Stomach (tissue), 9 donors: ENCODE data around the gene ELP4. TPM values are rescaled to one million over a fixed set of nuclear protein-coding genes. Genes with fewer than 3 reads are reported as not detected.

Experiments used
- DNase-seq, 2 donors: peaks; one replicate each; pipeline versions ENCODE4 v3.0.0 to v3.0.0-alpha.2; 2013 to 2019
- H3K27ac ChIP-seq, 5 donors: fragments of 200-600 bp in 4 of 5; sonication (generic) in 4 of 5; one replicate each; pipeline ENCODE4 v1.5.1; 2013 to 2019; ENCODE audit warnings: mild to moderate bottlenecking in 1 of 5, moderate library complexity in 1 of 5
- H3K27me3 ChIP-seq, 3 donors: fragments of 200-600 bp; sonication (generic); one replicate each; pipeline ENCODE4 v1.5.1; 2017 to 2019; ENCODE audit warnings: mixed run types in 1 of 3
- H3K36me3 ChIP-seq, 4 donors: fragments of 200-600 bp; sonication (generic); 1 replicate in 3 of 4; 2 replicates in 1 of 4; pipeline ENCODE4 v1.5.1; 2016 to 2019
- H3K4me1 ChIP-seq, 4 donors: fragments of 200-600 bp; sonication (generic); one replicate each; pipeline ENCODE4 v1.5.1; 2016 to 2019
- H3K4me3 ChIP-seq, 4 donors: fragments of 200-600 bp; sonication (generic) in 3 of 4; one replicate each; pipeline ENCODE4 v1.5.1; 2016 to 2019; ENCODE audit warnings: mild to moderate bottlenecking in 1 of 4
- H3K9me3 ChIP-seq, 4 donors: fragments of 200-600 bp; sonication (generic); one replicate each; pipeline ENCODE4 v1.5.1; 2016 to 2019
- EP300 ChIP-seq: sonication (generic); formaldehyde crosslinking; IDR thresholded peaks from one replicate; pipeline ENCODE4 v1.6.1; 2017; ENCODE audit warnings: antibody characterized with exemption
- POLR2A ChIP-seq, 4 donors: fragments of 450-650 bp; IDR thresholded peaks; one replicate each; pipeline ENCODE4 v1.6.1; 2016; ENCODE audit warnings: antibody characterized with exemption in 4 of 4, control low read depth in 2 of 4, mild to moderate bottlenecking in 1 of 4, moderate library complexity in 1 of 4
- POLR2AphosphoS5 ChIP-seq, 3 donors: sonication (generic); formaldehyde crosslinking; IDR thresholded peaks; one replicate each; pipeline ENCODE4 v1.6.1; 2016; ENCODE audit warnings: antibody characterized with exemption in 3 of 3
- WGBS, 5 donors: extraction: QIAGEN DNeasy Blood & Tissue Kit in 3 of 5; methylation state at CpG; one replicate each; pipeline versions ENCODE4 v1.1.5 to v1.1.7; 2013 to 2018; 5-methylcytosine and 5-hydroxymethylcytosine counted together
- intact Hi-C: fragments of 100-400 bp; cut with DNase I; formaldehyde crosslinking; loops from one replicate; pipeline ENCODE4 v1.15.1; 2023; ENCODE audit warnings: low total_unique reads
- polyA plus RNA-seq, 3 donors: library from polyadenylated mRNA; stranded (reverse); fragments of 200-250 nt; gene quantifications; one replicate each; pipeline ENCODE4 v1.2.3, GENCODE V29; 2013
- total RNA-seq, 5 donors: library from RNA; depleted of rRNA; stranded (reverse); fragments of >200 nt; gene quantifications; one replicate each; pipeline versions ENCODE4 v1.1.0 to v1.2.3, GENCODE V29; 2014 to 2016
- TF ChIP-seq, protein P1 (sequence below), 7 experiments: fragments of 450-650 bp in 4 of 7; fragments of 200-600 bp in 3 of 7; sonication (generic) in 3 of 7; IDR thresholded peaks; one replicate each; pipeline ENCODE4 v1.5.1; 2016 to 2019; ENCODE audit warnings: antibody characterized with exemption in 7 of 7, control low read depth in 2 of 7, mild to moderate bottlenecking in 1 of 7
- donor health status: healthy with polysubstance abuse.
- donor health status: Bipolar disorder and iron deficiency.
- donor health status: healthy.

Gene ELP4
- total and polyA plus RNA-seq, 8 donors: 8.3 to 70.0 (median 20.9) TPM

DNA sequence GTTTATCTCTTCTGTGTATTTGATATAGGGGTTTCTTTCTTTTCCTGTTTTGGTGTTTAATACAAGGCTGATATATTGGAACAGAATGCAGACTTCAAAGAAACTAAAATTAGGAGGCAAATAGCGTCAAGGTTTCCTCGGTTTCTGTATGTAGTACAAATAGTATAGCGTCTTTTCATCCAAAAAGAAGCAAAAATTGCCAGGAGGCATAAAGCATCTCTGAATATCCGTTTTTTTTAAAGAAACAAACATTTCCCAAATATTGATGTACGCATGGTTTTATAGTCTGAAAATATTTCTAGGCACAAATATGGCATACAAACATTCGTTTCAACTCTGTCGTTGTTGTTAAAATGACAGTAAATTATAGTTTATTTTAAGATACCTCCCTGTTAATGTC, 318.6 kb downstream of the ELP4 start:
- peaks cover 0 to 8% (median 0%) of the 10 kb centered on the region in 4 donors for H3K9me3 ChIP-seq
- peaks cover 31 to 99% (median 80%) of the 10 kb centered on the region in 3 donors for H3K27me3 ChIP-seq
- no peak for DNase-seq

DNA sequence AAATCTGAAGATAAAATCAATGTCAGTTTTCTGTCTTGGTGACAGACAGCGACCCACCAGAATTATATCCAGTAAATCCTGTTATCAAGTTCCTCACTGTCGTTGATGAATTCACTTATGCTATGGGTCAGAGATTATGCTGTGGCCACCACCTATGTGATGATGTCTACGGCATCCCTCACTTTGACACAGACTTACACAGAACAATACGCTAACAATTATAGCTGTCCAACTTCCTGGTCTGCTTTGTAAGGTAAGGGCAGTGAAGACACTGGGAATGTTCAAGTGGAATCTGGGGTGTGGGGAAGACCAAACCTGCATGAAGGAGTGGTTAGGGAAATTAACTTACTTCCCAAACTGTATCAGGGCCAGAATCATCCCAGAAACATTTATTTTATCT, 320.8 kb downstream of the ELP4 start:
- H3K9me3 ChIP-seq: peaks cover 0 to 8% (median 0%) of the 10 kb centered on the region in 4 donors
- intact Hi-C loops: no loop called here
- no peaks in the 10 kb centered on the region for H3K36me3 ChIP-seq

More for the DNA sequence above, 318.6 kb downstream of the ELP4 start:
- no peaks in the 10 kb centered on the region for H3K36me3 ChIP-seq
- intact Hi-C loops: no loop called here
- H3K4me1 ChIP-seq: peaks cover 4 to 33% (median 22%) of the 10 kb centered on the region in 4 donors
- 20 to 32% (median 24%) methylated on average over 7 of the region's 7 CpGs for WGBS, 5 donors
- TF ChIP-seq, protein P1, sequence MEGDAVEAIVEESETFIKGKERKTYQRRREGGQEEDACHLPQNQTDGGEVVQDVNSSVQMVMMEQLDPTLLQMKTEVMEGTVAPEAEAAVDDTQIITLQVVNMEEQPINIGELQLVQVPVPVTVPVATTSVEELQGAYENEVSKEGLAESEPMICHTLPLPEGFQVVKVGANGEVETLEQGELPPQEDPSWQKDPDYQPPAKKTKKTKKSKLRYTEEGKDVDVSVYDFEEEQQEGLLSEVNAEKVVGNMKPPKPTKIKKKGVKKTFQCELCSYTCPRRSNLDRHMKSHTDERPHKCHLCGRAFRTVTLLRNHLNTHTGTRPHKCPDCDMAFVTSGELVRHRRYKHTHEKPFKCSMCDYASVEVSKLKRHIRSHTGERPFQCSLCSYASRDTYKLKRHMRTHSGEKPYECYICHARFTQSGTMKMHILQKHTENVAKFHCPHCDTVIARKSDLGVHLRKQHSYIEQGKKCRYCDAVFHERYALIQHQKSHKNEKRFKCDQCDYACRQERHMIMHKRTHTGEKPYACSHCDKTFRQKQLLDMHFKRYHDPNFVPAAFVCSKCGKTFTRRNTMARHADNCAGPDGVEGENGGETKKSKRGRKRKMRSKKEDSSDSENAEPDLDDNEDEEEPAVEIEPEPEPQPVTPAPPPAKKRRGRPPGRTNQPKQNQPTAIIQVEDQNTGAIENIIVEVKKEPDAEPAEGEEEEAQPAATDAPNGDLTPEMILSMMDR (IDR thresholded peaks at IDR 0.05): no peak
- TF ChIP-seq EP300 (no peak), POLR2A (IDR thresholded peaks at IDR 0.05) (no peak), POLR2AphosphoS5 (IDR thresholded peaks at IDR 0.05) (no peak)
- no peak overlapping the region for H3K4me3 ChIP-seq
- H3K27ac ChIP-seq: no peak overlapping the region

GRCh38 chr11:31834237-31834636, 324.7 kb downstream of the ELP4 start:
- Histone ChIP-seq H3K4me3 (no peak overlapping the region), H3K36me3 (no peaks in the 10 kb centered on the region), H3K27ac (no peak overlapping the region), H3K27me3 (peaks cover 0 to 89% (median 36%) of the 10 kb centered on the region in 3 donors), H3K4me1 (no peaks in the 10 kb centered on the region), H3K9me3 (no peaks in the 10 kb centered on the region)
- DNase-seq: no peak
- intact Hi-C loops: no loop called here
- TF ChIP-seq POLR2A (IDR thresholded peaks at IDR 0.05): no peak
- TF ChIP-seq, protein P1 (IDR thresholded peaks at IDR 0.05): no peak
- TF ChIP-seq EP300: no peak
- TF ChIP-seq POLR2AphosphoS5 (IDR thresholded peaks at IDR 0.05): no peak
- 13 to 48% (median 30%) methylated on average over 1 of the region's 1 CpG for WGBS, 5 donors

More for the DNA sequence above, 320.8 kb downstream of the ELP4 start:
- 57 to 68% (median 66%) methylated on average over 4 of the region's 4 CpGs for WGBS, 5 donors
- TF ChIP-seq EP300 (no peak), POLR2A (IDR thresholded peaks at IDR 0.05) (no peak), POLR2AphosphoS5 (IDR thresholded peaks at IDR 0.05) (no peak)
- TF ChIP-seq, protein P1 (IDR thresholded peaks at IDR 0.05): no peak
- Histone ChIP-seq H3K27ac (no peak overlapping the region), H3K4me3 (no peak overlapping the region), H3K27me3 (peaks cover 11 to 99% (median 68%) of the 10 kb centered on the region in 3 donors), H3K4me1 (peaks cover 4 to 24% (median 20%) of the 10 kb centered on the region in 4 donors)
- no peak for DNase-seq

Other genes starting within 250 kb of the ELP4 start
- under 1 TPM in 2 of 5 donors, not detected in 3; 0.45 to 0.55 TPM for gene DCDC1, start 140.0 kb upstream of the ELP4 start, total RNA-seq
- gene DCDC1, start 140.0 kb upstream of the ELP4 start, polyA plus RNA-seq: not detected
- gene DNAJC24, start 139.9 kb upstream of the ELP4 start, total RNA-seq: 10 to 100 TPM in 3 of 5 donors, 1 to 10 TPM in 2; 2.7 to 30.7 (median 15.9) TPM
- gene DNAJC24, start 139.9 kb upstream of the ELP4 start, polyA plus RNA-seq: 1 to 10 TPM; 3.3 to 6.4 (median 6.2) TPM
- 10 to 100 TPM in 3 of 5 donors, 1 to 10 TPM in 2; 3.1 to 28.6 (median 12.8) TPM for gene IMMP1L, start 145 bp upstream of the ELP4 start, total RNA-seq
- gene IMMP1L, start 145 bp upstream of the ELP4 start, polyA plus RNA-seq: 10 to 100 TPM; 27.6 to 46.3 (median 41.8) TPM